ENCODE measurements around the gene FAM210B.

- no peak for TF ChIP-seq FOXM1 (IDR thresholded peaks at IDR 0.05; ENCODE audit: low read depth)
- no peak for TF ChIP-seq FOXM1 (CRISPR knock-in tag; IDR thresholded peaks at IDR 0.05; ENCODE audit: low read depth)
- TF ChIP-seq, protein P1, sequence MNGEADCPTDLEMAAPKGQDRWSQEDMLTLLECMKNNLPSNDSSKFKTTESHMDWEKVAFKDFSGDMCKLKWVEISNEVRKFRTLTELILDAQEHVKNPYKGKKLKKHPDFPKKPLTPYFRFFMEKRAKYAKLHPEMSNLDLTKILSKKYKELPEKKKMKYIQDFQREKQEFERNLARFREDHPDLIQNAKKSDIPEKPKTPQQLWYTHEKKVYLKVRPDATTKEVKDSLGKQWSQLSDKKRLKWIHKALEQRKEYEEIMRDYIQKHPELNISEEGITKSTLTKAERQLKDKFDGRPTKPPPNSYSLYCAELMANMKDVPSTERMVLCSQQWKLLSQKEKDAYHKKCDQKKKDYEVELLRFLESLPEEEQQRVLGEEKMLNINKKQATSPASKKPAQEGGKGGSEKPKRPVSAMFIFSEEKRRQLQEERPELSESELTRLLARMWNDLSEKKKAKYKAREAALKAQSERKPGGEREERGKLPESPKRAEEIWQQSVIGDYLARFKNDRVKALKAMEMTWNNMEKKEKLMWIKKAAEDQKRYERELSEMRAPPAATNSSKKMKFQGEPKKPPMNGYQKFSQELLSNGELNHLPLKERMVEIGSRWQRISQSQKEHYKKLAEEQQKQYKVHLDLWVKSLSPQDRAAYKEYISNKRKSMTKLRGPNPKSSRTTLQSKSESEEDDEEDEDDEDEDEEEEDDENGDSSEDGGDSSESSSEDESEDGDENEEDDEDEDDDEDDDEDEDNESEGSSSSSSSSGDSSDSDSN (IDR thresholded peaks at IDR 0.05; ENCODE audit: borderline replicate concordance in 1 of 2, low read depth in 2 of 2, low read length in 2 of 2): no peak
- TF ChIP-seq ZNF354B (CRISPR knock-in tag; IDR thresholded peaks at IDR 0.05): no peak
- no peak for TF ChIP-seq RBFOX2 (IDR thresholded peaks at IDR 0.05; ENCODE audit: low read depth, low read length)
Measured at GRCh38 chr20:56382696-56383095, 23.9 kb downstream of the FAM210B start.
